ENCODE results near the gene PPP4R1.

GRCh38 chr18:9617006-9617542, 2.7 kb upstream of the PPP4R1 start:
- TF ChIP-seq, protein P1, sequence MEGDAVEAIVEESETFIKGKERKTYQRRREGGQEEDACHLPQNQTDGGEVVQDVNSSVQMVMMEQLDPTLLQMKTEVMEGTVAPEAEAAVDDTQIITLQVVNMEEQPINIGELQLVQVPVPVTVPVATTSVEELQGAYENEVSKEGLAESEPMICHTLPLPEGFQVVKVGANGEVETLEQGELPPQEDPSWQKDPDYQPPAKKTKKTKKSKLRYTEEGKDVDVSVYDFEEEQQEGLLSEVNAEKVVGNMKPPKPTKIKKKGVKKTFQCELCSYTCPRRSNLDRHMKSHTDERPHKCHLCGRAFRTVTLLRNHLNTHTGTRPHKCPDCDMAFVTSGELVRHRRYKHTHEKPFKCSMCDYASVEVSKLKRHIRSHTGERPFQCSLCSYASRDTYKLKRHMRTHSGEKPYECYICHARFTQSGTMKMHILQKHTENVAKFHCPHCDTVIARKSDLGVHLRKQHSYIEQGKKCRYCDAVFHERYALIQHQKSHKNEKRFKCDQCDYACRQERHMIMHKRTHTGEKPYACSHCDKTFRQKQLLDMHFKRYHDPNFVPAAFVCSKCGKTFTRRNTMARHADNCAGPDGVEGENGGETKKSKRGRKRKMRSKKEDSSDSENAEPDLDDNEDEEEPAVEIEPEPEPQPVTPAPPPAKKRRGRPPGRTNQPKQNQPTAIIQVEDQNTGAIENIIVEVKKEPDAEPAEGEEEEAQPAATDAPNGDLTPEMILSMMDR (IDR thresholded peaks at IDR 0.05 in 8 of 11, conservative IDR thresholded peaks at IDR 0.05 in 3 of 11), result no peak
- TF ChIP-seq POLR2A (IDR thresholded peaks at IDR 0.05), result no peak

Data from spleen (tissue), 7 donors.